Stimulated activated naive B cell treated with anti-CD40 and anti-IgM and Interleukin-4, amounts not matched to agents 10 μg/mL and 1 μg/mL and 100 μg/mL, for 72 hours (primary cell): ENCODE data around the gene WNT8B.

ENCODE experiments used
- ATAC-seq, 2 donors: fragments of 150-1000 bp; cut with Tn5 transposase; replicated peaks; 2 replicates each; pipeline ENCODE4 v1.10.0; 2021; ENCODE audit warnings: moderate library complexity in 1 of 2
- DNase-seq: peaks from one replicate; pipeline ENCODE4 v3.0.0; 2021
- H3K27ac Mint-ChIP-seq: one replicate; pipeline ENCODE4 v1.8.0; 2022; ENCODE audit warnings: mild to moderate bottlenecking, mixed read lengths
- H3K27me3 Mint-ChIP-seq, 2 donors: one replicate each; pipeline ENCODE4 v1.8.0; 2022; ENCODE audit warnings: mixed read lengths in 2 of 2
- H3K36me3 Mint-ChIP-seq, 2 donors: one replicate each; pipeline ENCODE4 v1.8.0; 2022; ENCODE audit warnings: mixed read lengths in 2 of 2, mild to moderate bottlenecking in 1 of 2
- H3K4me1 Mint-ChIP-seq, 2 donors: one replicate each; pipeline ENCODE4 v1.8.0; 2022; ENCODE audit warnings: mixed read lengths in 2 of 2, mild to moderate bottlenecking in 1 of 2
- H3K4me3 Mint-ChIP-seq, 2 donors: one replicate each; pipeline ENCODE4 v1.8.0; 2022; ENCODE audit warnings: mild to moderate bottlenecking in 2 of 2, mixed read lengths in 2 of 2, moderate library complexity in 1 of 2
- H3K9me3 Mint-ChIP-seq, 2 donors: one replicate each; pipeline ENCODE4 v1.8.0; 2022; ENCODE audit warnings: mixed read lengths in 2 of 2, mild to moderate bottlenecking in 1 of 2

The WNT8B gene

DNA sequence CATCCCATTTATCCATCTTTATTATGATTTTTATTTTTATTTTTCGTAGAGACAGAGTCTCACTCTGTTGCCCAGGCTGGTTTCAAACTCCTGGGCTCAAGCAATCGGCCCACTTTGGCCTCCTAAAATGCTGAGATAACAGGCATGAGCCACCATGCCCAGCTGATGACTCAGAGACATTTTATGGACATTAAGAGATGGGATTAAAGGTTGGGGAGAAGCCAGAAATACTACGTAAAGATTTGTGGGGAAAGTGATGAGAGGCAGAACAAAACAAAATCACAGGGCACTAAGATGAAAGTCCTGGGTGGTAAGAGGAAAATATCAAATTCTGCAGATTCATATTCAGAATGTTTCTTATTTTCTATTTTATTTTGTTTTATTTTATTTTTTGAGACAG lies 7.6 kb downstream of the WNT8B start:
- Mint-ChIP-seq H3K4me1 (no peaks in the 10 kb centered on the region), H3K4me3 (no peak overlapping the region), H3K27ac (no peak overlapping the region), H3K36me3 (no peaks in the 10 kb centered on the region), H3K27me3 (peaks cover 24 to 44% of the 10 kb centered on the region in 2 donors), H3K9me3 (no peaks in the 10 kb centered on the region)
- ATAC-seq (no peak), DNase-seq (no peak)

- no peak for DNase-seq
- H3K27ac Mint-ChIP-seq, result no peak overlapping the region
- peaks cover 2 to 3% of the 10 kb centered on the region in 2 donors for H3K36me3 Mint-ChIP-seq
- ATAC-seq, result no peak
- H3K4me3 Mint-ChIP-seq, result no peak overlapping the region
- H3K9me3 Mint-ChIP-seq, result peaks cover 2 to 3% of the 10 kb centered on the region in 2 donors
- H3K4me1 Mint-ChIP-seq, result peaks cover 9 to 17% of the 10 kb centered on the region in 2 donors
- H3K27me3 Mint-ChIP-seq, result peaks cover 33 to 37% of the 10 kb centered on the region in 2 donors
These were observed 15.2 kb downstream of the WNT8B start for GRCh38 chr10:100477970-100478369.

GRCh38 chr10:100479037-100479436 lies 16.2 kb downstream of the WNT8B start:
- Mint-ChIP-seq H3K27me3 (peaks cover 37 to 39% of the 10 kb centered on the region in 2 donors), H3K9me3 (peaks cover 2 to 3% of the 10 kb centered on the region in 2 donors), H3K4me1 (peaks cover 11 to 25% of the 10 kb centered on the region in 2 donors), H3K36me3 (peaks cover 2 to 3% of the 10 kb centered on the region in 2 donors), H3K4me3 (no peak overlapping the region), H3K27ac (no peak overlapping the region)
- ATAC-seq, result no peak
- no peak for DNase-seq

- Mint-ChIP-seq H3K9me3 (peaks cover 2 to 3% of the 10 kb centered on the region in 2 donors), H3K36me3 (peaks cover 2 to 7% of the 10 kb centered on the region in 2 donors), H3K4me3 (no peak overlapping the region), H3K27ac (peak overlapping the region; percentile 15), H3K4me1 (peaks cover 11 to 25% of the 10 kb centered on the region in 2 donors), H3K27me3 (peaks cover 31 to 35% of the 10 kb centered on the region in 2 donors)
- ATAC-seq, result no peak
- DNase-seq, result no peak
These were observed 17.2 kb downstream of the WNT8B start for GRCh38 chr10:100480002-100480401.

GRCh38 chr10:100481462-100482081 lies 18.8 kb downstream of the WNT8B start:
- peak; percentile 99 for ATAC-seq
- peaks cover 9 to 15% of the 10 kb centered on the region in 2 donors for H3K36me3 Mint-ChIP-seq
- H3K4me1 Mint-ChIP-seq, result peaks cover 11 to 25% of the 10 kb centered on the region in 2 donors
- peak overlapping the region; percentile 15 for H3K27ac Mint-ChIP-seq
- H3K4me3 Mint-ChIP-seq, result peak overlapping the region; percentile 85 to 87
- H3K27me3 Mint-ChIP-seq, result peaks cover 31 to 35% of the 10 kb centered on the region in 2 donors
- peak; percentile 88 for DNase-seq
- peaks cover 2 to 3% of the 10 kb centered on the region in 2 donors for H3K9me3 Mint-ChIP-seq

GRCh38 chr10:100482181-100482833 lies 19.5 kb downstream of the WNT8B start:
- Mint-ChIP-seq H3K27ac (no peak overlapping the region), H3K9me3 (peaks cover 2 to 3% of the 10 kb centered on the region in 2 donors), H3K4me3 (peak overlapping the region; percentile 85 to 87), H3K36me3 (peaks cover 15 to 22% of the 10 kb centered on the region in 2 donors), H3K27me3 (peaks cover 31 to 35% of the 10 kb centered on the region in 2 donors), H3K4me1 (peaks cover 11 to 25% of the 10 kb centered on the region in 2 donors)
- ATAC-seq, result peak; percentile 59 to 62
- peak; percentile 41 for DNase-seq

- ATAC-seq, result no peak
- Mint-ChIP-seq H3K36me3 (peaks cover 17 to 28% of the 10 kb centered on the region in 2 donors), H3K27ac (no peak overlapping the region), H3K4me3 (peak overlapping the region; percentile 85 to 87), H3K4me1 (peaks cover 11 to 25% of the 10 kb centered on the region in 2 donors), H3K9me3 (peaks cover 2 to 3% of the 10 kb centered on the region in 2 donors), H3K27me3 (peaks cover 31 to 35% of the 10 kb centered on the region in 2 donors)
- DNase-seq, result no peak
These were observed 20.0 kb downstream of the WNT8B start for GRCh38 chr10:100482834-100483185.

GRCh38 chr10:100483876-100484666 lies 21.3 kb downstream of the WNT8B start:
- H3K27ac Mint-ChIP-seq, result no peak overlapping the region
- H3K4me1 Mint-ChIP-seq, result peaks cover 11 to 25% of the 10 kb centered on the region in 2 donors
- peaks cover 2 to 3% of the 10 kb centered on the region in 2 donors for H3K9me3 Mint-ChIP-seq
- H3K27me3 Mint-ChIP-seq, result peaks cover 27 to 31% of the 10 kb centered on the region in 2 donors
- peaks cover 22 to 36% of the 10 kb centered on the region in 2 donors for H3K36me3 Mint-ChIP-seq
- ATAC-seq (no peak), DNase-seq (no peak)
- no peak overlapping the region for H3K4me3 Mint-ChIP-seq

DNA sequence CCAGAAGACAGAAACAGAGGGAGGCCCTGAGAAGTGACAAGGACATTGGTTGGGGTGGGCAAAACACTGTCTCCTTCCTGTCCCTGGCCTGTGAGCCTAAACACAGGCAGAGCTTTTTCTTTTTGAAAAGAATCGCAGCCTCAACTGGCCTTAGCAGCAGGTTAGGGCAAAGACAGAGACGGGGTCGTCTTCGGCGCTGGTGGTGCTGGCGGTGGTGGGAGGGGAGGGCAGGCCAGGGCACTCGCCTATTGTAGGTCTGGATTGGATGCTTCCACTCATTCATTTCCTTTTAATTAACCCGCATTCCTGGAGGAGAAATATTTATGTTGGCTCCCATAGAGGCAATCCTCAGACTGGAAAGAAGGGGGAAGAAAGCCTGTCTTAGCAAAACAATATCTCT lies 22.6 kb downstream of the WNT8B start:
- ATAC-seq, result no peak
- H3K9me3 Mint-ChIP-seq, result peaks cover 2 to 3% of the 10 kb centered on the region in 2 donors
- peaks cover 20 to 21% of the 10 kb centered on the region in 2 donors for H3K27me3 Mint-ChIP-seq
- no peak for DNase-seq
- peaks cover 32 to 48% of the 10 kb centered on the region in 2 donors for H3K36me3 Mint-ChIP-seq
- H3K27ac Mint-ChIP-seq, result no peak overlapping the region
- H3K4me1 Mint-ChIP-seq, result peaks cover 14 to 31% of the 10 kb centered on the region in 2 donors
- H3K4me3 Mint-ChIP-seq, result no peak overlapping the region

GRCh38 chr10:100485801-100486495 lies 23.1 kb downstream of the WNT8B start:
- Mint-ChIP-seq H3K36me3 (peaks cover 32 to 53% of the 10 kb centered on the region in 2 donors), H3K9me3 (peaks cover 2 to 3% of the 10 kb centered on the region in 2 donors), H3K27me3 (peaks cover 16 to 18% of the 10 kb centered on the region in 2 donors), H3K27ac (no peak overlapping the region), H3K4me1 (peaks cover 14 to 31% of the 10 kb centered on the region in 2 donors), H3K4me3 (no peak overlapping the region)
- no peak for ATAC-seq
- no peak for DNase-seq

DNA sequence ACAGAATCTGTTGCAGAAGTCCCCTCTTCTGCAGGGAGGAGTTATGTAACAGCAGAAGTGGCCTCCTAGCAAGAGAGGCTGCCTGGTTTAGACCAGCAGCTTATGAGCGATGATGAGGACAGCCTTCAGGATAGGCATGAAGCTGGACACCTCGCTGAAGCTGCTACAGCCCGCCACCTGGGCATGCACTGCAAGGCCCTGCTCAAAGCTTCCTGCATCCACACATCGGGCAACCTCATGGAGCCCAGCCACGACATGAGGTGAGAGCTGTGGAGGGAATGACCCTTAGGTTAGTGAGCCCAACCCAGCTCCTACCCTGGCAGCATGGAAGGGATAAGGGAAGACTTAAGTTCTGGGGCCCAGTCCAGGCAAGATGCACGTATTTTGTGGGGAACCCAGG lies 24.7 kb downstream of the WNT8B start:
- peaks cover 9 to 19% of the 10 kb centered on the region in 2 donors for H3K4me1 Mint-ChIP-seq

GRCh38 chr10:100489396-100489795 lies 26.6 kb downstream of the WNT8B start:
- Mint-ChIP-seq H3K4me1 (peaks cover 3 to 6% of the 10 kb centered on the region in 2 donors), H3K27ac (no peak overlapping the region), H3K27me3 (no peaks in the 10 kb centered on the region), H3K4me3 (no peak overlapping the region), H3K9me3 (no peaks in the 10 kb centered on the region), H3K36me3 (peaks cover 41 to 64% of the 10 kb centered on the region in 2 donors)
- ATAC-seq, result no peak
- DNase-seq, result no peak

More for the DNA sequence above, 24.7 kb downstream of the WNT8B start:
- H3K27me3 Mint-ChIP-seq, result peaks cover 10 to 13% of the 10 kb centered on the region in 2 donors
- ATAC-seq, result no peak
- DNase-seq, result no peak
- no peak overlapping the region for H3K4me3 Mint-ChIP-seq
- H3K36me3 Mint-ChIP-seq, result peaks cover 30 to 53% of the 10 kb centered on the region in 2 donors
- no peak overlapping the region for H3K27ac Mint-ChIP-seq
- H3K9me3 Mint-ChIP-seq, result no peaks in the 10 kb centered on the region

DNA sequence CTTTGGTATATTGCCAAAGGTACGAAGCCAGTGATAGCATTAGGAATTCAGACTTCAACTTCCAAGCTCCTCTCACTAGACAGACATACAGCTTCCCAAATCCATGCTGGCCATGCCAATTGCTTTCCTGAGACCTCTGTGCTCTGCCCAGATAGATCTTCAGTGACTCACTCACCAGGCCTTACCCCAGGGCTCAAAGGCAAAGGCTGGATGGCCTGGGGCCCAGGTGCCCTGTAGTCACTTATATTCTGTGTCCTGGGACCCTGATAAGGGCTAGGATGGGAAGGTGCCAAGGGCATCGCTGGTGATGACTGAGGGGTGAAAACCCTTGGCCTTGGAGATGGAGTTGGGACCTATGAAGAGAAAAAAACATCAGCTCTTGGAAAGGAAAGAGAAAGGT lies 27.7 kb downstream of the WNT8B start:
- ATAC-seq, result no peak
- peaks cover 46 to 64% of the 10 kb centered on the region in 2 donors for H3K36me3 Mint-ChIP-seq
- peaks cover 3 to 6% of the 10 kb centered on the region in 2 donors for H3K4me1 Mint-ChIP-seq
- H3K27ac Mint-ChIP-seq, result no peak overlapping the region
- H3K9me3 Mint-ChIP-seq, result no peaks in the 10 kb centered on the region
- no peak for DNase-seq
- H3K27me3 Mint-ChIP-seq, result no peaks in the 10 kb centered on the region
- no peak overlapping the region for H3K4me3 Mint-ChIP-seq

DNA sequence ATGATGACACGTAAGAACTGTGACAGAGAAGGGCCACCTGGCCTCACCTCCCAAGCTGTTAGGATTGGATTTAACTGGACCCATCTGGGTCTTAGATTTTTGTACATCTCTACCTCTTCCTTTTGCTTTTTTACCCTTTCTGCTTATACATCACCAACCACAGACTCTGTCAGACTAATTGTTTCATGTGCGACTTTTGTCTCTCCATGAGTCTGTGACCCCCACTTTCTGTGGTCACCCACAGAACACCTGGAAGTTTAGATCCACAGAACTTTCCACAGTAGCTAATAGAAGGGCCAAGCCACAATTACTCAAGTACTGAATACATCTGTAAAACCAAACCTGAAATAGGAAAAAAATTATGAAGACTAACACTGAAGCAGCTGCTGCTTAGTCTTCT lies 33.8 kb downstream of the WNT8B start:
- Mint-ChIP-seq H3K36me3 (peaks cover 43 to 53% of the 10 kb centered on the region in 2 donors), H3K27ac (no peak overlapping the region), H3K9me3 (no peaks in the 10 kb centered on the region), H3K27me3 (no peaks in the 10 kb centered on the region), H3K4me1 (no peaks in the 10 kb centered on the region), H3K4me3 (no peak overlapping the region)
- ATAC-seq (no peak), DNase-seq (no peak)
